ENCODE data around the gene SMIM34.

The SMIM34 gene

GRCh38 chr21:34372321-34372720 is 51.4 kb downstream of the SMIM34 start:
- no peak for DNase-seq

DNA sequence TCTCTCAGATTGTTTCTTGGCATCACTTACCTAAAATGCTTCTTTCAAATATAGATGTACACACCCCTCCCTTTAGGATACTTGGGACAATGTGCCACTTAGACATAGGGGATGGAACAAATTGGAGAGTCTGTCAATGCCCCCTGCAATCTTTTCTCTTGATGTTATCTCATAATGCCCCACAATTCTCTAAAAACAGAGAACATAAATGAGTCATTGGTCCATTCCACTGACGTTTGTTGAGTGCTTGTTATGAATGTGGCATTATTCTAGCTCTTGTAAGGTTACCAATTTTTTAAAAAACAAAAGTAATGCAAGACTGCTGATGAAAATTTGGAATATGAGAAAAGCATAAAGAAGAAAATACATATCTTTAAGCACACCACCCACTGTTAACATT is 54.0 kb downstream of the SMIM34 start:
- DNase-seq: no peak

All from femur (tissue), 1 donor.